COLO829 (cell line): ENCODE measurements around the gene NUDT14.

Source experiments
- DNase-seq: peaks from one replicate; pipeline ENCODE4 v3.0.0; 2012; ENCODE audit warnings: low spot score

The NUDT14 gene

DNA sequence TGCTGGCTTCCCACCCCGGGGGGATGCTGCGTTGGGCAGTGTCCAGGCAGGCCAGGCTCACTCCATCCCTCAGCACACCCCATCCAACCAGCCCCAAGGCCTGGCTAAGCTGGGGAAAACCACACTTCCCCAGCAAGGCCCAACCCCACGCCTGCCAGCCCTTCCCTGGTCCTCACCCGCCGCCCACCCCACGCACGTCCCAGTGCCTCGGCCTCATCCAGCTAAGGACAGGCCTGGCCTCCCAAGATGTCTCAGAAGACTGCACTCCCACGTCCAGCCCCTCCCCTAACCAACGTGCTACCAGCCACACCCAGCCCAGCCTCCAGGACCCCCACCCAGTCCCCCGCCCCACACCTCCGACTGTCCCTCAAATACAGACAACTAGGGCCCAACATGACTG, 22.3 kb downstream of the NUDT14 start:
- DNase-seq: no peak

DNA sequence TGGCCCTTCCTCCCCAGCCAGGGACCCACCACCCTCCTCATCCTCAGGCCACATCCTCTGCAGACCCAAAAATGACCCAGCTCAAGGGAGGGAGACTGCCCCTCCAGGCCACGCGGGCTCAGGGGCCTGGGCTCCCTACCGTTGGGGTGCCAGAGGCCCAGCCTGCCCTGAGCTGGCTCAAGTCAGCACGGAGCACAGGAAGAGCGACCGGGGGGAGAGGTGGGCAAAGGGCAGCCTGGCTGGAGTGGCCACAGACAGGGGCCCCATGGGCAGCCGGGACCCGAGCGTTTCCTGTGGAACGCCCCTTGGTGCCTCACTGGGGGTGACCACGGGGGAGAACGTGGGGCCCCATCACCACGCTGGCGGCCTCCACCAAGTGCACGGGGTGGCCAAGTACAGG, 23.2 kb downstream of the NUDT14 start:
- DNase-seq: no peak

DNA sequence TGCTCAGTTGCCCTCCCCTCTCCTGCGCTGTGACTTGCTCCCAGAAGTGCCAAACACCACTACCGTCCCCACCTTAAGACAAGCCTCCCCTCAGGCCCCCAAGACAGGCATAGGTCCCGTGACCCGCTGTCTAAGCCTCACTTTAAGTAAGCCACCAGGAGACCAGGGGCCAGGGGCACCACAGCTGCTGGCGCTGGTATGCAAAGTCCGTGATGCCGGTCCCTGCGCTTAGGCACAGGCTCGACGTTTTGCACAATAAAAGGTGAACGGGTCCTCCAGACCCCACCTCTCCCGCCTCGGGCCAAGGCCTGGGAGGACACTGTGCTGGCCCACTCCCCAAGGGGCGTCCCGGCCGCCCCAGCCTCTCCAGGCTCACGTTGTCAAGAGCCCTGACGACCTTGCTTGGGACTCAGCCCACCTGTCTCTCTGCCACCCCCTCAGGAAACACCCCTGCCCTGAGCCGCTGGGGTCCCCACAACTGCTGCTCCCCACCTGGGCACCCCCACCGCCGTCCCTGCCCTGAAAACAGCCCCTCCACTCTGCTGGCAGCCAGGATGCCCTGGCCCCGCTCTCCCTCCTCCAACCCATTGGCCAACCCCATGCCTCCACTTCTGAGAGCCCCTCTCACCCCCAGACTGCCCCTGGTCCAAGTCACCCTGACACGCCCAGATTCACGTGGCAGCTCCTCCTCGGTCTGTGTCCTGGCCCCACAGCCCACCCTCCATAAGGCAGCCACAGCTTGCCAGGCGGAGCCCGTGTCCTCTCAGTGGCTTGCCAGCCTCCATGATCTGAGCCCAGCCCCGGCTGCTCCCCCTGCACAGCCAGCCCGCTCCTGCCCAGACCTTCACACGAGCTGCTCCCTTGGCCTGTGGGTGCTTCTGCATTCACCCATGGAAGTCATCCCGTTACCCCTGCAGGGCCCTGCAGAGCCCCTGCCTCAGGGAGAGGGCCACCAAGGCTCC, 24.4 kb downstream of the NUDT14 start:
- no peak for DNase-seq

DNA sequence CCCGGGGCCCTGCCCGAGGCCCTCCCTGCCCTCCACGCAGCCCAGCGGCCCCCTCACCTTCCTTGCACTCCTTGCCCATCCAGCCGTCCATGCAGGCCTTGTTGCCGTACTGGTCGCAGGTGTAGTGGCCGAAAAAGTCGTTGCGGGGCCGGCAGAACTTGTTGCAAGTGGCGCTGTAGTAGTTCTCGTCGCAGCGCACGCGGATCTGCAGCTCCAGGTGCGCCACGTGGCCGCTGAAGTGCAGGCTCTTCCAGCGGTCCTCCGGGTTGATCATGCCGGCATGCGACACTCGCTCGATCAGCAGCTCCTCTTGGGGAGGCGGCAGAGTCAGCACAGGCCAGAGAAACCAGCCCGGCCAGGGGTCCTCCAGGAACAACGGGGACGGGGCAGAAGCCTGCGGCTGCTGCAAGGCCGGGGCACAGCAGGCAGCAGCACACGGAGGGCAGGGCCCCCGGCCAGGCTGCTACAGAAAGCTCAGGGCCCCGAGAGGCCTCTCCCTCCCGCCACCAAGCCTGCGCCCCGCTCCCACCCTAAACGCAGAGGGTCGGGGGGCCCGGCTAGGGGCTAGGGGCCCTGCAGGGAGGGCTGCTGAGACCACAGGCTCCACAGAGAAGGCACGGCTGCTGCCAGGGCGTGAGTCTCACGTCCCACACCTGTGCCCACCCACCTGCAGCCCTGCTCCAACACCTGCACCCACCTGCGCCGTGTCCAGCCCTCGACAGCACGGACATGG, 25.3 kb downstream of the NUDT14 start:
- DNase-seq: no peak

DNA sequence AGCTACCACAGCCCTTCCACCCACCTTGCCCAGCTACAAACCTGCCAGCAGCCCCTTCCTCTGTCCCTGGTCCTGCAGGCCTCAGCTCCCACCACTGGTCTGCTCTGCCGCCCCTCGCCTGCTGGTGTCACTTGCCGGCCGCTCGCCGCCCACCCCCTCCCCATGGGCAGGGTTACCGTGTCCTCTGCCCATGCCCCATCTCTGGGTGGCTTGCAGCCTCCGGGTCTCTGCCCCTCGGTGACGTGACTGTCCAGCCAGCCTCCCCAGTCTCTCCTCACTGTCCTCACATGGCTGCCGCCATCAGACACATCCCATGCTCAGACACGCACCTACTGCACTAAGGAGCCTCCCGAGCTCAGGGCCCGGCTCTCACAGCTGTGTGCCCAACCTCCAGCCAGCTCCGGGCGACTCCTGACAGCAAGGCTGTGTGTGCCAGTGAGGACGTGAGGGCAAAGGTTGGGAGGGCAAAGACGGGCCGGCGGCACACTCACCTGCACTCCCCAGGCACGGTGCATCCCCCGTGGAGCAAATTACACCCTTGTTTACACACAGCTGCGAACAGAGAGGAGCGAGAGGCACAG, 26.0 kb downstream of the NUDT14 start:
- no peak for DNase-seq

DNA sequence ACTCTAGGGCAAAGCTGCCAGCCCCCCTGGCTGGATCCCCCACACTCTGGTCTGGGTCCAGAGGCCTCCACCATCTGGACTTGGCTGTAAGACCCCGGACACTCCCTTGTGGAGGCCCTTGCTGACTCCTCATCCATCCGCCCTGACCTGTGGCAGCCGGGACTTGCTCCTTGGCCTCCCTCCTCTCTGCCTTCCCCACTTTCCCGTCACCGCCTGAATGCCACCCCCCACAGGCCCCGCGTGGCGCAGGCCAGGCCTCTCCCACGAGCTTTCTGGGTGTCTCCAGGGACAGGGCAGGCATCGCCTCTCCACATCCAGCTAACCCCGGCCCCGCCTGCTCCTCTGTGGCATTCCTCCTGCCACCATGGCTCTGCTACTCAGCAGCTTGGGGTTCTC, 26.6 kb downstream of the NUDT14 start:
- no peak for DNase-seq

DNA sequence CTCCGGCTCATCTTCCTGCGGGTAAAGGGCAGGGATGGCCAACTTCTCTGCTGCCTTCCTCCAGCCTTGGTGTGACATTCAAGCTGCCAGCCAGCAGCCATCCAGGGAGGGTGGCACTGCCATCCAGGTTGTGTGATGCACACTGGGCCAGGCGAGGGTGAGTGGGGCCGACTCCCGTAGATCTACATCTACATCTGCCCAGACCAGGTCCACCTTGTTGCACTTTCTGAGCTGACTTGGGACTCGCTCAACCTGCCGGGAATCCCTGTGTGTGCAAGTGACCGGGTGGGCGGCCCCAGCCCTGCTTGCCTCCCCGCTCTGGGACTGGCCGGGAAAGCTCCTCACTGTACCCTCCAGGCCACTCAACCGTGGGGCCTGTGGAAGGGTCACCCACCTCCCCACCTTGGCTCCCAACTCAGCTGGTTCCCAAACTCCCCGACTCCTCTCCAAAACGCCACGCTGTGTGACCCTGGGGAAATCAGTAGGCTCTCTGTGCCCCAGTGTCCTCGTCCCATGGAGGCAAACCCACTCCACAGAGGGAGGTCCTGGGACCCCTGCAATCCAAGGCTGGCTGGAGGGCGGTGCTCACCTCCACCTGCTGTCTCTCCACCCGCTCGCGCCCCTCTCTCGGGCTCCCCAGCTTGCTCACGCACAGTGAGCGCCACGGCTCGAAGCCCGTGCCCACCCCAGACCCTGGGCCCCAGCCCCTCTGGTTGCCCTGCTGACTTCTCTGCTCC, 27.2 kb downstream of the NUDT14 start:
- no peak for DNase-seq

DNA sequence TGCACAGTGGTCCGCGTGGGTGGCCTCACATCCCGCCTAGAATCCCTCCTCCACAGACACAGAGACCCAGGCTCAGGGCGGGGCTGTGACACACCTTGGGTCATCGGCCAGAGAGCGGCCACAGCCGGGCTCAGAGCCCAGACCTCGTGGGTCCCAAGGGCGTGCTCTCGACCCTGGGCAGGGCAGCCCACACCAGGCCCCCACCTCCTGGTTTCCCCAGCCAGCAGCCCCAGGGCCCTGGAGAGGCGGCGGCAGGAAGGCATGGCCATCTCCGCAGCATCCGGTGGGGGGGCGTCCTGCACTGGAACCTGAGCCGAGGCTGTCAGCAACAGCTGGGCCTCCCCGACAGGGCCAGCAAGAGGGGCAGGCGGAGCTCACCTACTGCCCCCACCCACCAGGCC, 27.8 kb downstream of the NUDT14 start:
- DNase-seq: no peak

DNA sequence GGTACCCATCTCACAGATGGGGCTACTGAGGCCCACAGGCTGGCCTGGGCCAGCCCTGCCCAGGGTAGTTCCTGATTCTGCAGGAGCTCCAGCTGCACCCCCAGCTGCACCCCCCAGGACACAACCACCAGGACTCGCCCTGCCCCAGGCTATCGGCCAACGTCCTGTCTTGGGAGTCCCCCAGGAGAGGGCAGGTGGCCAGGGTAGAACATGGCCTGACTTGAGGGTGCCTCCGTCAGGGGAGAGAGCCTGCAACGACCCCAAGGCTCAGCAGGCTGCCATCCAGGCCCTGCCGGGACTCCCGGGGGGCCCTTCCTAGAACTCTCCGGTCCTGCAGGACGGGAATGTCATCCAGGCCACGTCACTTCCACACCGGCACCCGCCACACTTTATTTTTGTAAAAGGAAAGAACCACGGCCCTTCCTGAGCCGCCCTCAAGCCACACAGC, 28.3 kb downstream of the NUDT14 start:
- DNase-seq: no peak

DNA sequence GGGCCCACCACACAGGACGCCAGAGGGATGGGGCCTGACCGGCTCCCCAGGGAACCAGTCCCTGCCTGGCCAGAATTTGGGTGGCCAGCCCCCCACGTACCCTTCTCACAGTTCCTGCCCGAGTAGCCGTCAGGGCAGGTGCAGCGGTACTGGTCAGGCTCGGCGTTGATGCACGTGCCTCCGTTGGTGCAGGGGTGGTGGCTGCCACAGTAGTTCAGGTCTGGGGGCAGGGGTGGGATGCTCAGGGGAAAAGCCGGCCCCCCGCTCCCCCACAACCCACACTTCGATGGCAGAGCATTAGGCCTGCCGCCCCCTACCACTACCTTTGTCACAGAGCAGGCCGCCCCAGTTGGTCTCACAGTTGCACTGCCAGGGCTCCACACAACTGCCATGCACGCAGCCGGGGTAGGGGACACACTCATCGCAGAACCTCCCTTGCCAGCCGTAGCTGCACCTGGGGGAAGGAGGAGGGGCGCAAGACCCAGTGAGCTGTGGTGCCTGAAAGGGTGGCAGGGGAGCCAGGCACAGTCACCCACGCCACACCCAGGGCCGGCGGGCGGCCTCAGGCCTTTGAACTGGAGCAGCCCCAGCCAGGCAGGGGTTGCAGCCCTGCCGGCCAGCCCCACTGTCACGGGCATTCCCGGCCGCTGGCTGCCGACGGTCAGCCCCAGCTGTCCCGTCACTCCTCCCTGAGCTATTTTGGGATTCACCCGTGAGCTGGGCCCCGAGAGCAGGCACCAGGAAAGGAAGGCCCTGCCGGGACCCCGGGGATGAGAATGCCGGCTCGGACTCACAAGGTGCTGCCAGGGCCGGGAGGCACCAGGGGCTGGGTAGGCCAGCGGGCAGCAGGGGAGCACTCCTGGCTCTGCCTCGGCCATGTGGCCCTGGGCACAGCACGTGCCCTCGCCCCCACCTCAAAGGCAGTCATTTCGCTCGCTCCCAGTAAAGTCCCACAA, 29.0 kb downstream of the NUDT14 start:
- DNase-seq: no peak

DNA sequence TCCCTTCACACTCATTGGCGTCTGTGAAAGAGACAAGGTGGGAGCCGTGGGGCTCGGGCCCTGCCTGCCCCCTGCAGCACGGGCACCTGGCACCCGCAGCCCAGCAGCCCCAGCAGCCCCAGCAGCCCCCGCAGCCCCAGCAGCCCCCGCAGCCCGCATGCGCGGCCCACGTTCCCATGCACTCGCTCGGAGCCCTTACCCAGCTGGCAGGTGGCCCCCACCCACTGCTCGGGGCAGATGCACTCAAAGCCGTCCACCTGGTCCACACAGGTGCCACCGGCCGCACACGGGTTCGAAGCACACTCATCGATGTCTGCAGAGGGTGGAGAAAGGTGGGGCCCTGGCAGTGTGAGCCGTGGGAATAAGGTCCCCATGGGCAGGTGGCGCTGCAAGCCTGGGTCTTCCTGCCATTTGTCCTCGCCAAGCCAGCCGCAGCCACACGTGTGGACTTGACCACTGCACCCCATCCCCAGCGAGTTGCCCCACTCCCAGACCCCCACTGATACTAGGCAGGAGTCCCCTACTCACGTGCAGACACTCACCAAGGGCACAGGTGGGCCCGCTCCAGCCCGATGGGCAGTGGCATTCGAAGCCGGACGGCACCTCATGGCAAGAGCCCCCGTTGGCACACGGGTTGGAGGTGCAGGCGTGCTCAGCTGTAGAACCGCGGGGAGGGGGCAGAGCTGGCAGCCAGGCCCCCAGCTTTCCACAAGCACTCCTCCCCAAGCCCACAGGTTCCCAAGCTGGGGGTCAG, 29.9 kb downstream of the NUDT14 start:
- DNase-seq: no peak

DNA sequence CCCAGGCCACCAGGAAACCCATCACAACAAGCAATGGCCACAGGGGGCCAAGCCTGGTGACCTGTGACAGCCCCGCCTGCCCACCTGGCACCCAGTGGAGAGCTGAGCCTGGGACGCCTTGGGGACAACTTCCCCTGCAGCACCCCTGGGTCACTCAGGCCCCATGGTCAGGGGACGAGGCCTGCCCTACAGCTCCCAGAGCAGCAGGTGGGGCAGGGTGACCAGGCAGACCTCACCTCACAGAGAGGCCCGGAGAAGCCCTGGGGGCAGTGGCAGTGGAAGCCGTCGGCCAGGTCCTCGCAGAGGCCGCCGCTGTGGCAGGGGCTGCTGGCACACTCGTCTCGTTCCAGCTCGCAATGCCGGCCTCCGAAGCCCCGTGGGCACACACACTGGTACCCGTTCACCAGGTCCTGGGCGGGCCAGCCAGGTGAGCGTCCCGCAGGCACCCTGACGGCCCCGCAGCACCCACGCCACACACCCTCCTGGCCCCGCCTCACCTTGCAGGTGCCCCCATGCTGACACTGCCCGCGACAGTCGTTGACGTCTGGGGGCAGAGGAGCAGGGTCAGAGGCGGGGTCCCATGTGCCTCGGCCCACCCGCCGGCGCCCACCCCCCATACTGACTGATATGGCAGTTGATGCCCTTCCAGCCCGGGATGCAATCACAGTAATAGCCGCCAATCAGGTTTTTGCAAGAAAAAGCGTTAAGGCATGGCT, 30.6 kb downstream of the NUDT14 start:
- DNase-seq: no peak

DNA sequence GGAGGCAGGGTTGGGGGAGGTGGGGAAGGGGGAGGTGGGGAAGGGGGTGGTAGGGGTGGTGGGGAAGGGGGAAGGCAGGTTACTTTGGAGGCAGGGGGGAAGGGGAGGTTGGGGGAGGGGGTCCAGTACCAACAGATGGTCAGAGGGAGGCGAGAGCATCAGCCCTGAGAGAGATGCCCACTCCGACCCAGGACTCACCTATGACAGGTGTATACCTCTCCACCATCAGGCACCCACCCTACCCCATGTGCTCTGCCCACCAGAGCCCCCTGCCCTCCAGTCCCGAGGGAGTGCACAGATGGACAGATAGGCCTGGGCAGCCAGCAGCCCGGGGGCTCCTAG, 31.1 kb downstream of the NUDT14 start:
- DNase-seq: no peak

DNA sequence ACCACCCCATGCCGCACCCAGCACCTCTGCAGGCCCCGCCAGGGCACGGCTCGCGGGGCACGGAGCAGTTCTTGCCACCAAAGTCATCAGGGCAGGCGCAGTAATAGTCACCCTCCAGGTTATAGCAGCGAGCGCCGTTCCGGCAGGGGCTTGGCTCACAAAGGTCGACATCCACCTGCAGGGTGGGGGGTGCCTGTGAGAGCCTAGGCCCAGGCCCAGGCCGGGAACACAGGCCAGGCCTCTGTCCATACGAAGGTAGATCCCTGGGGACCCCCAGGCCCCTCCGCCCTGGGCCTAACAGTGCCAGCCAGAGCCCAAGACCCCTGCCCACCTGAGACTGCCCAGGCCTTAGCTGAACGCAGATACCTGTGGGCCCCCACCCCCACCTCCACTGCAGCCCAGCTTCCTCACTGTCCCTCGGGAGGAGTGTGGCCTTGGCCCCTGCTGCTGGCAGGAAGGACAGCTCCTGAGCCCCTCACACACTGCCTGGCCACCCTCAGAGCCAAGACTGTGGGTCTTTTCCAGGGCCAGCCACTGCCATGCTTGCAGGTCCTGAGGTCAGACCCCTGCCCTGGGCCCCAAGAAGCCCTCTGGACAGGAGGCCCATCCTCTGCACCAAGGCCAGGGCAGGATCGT, 31.8 kb downstream of the NUDT14 start:
- no peak for DNase-seq

DNA sequence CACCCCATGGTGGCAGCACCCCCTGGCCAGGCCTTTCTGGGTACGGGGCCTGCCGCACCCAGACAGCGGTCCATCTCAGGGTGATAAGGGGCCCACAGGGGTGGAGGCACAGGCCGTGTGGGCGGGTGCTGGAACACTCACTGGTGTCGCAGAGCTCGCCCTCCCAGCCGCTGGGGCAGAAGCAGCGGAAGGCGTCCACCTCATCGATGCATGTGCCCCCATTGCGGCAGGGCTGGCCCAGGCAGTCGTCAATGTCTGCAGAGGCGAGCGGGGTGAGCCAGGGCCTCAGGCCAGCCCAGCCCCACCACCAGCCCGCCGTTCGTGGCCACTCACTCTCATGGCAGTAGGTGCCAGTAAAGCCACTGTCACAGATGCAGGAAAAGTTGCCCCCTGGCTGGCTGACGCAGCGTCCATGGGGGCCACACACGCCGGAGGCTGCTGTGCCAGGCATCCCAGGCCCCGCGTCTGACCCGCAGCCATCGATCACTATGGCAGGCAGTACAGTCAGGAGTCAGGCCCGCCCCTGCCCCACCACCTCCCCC, 32.4 kb downstream of the NUDT14 start:
- no peak for DNase-seq

DNA sequence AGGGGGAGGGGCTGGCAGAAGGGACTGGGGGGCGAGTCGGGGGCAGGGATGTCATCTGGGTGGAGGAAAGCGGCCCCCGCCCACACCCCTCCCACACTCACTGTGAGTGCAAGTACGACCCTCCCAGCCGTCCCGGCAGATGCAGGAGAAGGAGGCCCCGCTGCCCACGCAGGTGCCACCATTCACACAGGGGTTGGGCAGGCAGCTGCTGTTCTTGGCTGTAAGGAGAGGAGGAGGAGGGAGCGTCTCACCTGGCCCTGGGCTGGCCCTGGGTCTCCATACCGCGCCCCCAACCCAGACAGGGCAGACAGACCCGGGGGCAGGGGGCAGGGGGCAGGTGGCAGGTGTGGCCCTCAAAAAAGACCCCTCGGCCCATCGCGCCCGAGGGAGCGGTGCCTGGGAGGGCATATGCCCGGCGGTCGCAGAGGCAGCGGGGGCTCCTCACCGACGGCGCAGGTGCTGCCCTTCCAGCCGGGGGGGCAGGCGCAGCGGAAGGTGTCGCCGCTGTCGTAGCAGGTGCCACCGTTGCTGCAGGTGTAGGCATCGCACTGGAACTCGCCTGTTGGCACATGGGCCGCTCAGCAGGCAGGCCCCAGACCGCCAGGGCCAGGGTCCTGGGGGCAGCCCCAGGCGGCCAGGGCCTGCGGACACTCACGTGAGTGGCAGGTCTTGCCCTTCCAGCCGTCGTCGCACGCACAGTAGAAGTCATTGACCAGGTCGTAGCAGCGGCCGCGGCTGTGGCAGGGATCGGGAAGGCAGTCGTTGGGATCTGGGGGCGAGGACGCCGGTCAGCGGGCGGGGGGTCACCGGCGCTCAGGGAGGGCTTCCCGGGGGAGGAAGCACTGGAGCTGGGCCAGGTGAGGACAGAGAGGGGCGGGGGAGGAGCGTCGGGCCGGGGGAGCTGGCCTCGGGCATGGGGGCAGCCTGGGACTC, 33.2 kb downstream of the NUDT14 start:
- no peak for DNase-seq

DNA sequence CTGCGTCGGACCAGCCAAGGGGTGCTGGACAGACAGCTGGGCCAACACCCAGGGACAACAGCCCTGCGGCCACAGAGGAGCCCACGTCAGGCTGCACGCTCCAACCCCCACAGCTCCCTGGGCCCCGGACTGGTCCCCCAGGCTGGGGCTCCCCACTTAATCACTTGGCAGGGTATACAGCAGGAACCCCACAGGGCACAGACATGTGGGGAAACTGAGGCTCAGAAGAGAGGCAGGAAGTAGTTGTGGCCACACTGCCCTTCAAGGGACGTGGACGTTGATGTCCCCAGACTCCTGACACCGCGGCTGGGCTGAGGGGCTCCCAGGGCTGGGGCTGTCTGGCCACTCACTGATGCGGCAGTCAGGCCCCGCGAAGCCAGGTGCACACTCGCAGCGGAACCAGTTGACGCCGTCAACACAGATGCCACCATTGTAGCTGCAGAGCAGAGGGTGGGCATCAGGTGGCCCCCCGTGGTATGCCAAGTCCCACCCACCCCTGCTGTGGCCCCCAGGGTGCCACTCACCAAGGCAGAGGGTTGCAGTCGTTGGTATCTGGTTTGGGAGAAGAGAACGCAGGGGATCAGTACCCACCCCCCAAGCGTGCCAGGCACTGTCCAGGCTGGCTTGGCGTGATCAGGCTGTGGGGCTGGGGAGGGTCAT, 34.0 kb downstream of the NUDT14 start:
- no peak for DNase-seq
